ENCODE results near the gene MLX. TPM values are rescaled to one million over a fixed set of nuclear protein-coding genes. Genes with fewer than 3 reads are reported as not detected.

Gene MLX
- total RNA-seq, 1 donor from 2014 or later, result 26.5 TPM

DNA sequence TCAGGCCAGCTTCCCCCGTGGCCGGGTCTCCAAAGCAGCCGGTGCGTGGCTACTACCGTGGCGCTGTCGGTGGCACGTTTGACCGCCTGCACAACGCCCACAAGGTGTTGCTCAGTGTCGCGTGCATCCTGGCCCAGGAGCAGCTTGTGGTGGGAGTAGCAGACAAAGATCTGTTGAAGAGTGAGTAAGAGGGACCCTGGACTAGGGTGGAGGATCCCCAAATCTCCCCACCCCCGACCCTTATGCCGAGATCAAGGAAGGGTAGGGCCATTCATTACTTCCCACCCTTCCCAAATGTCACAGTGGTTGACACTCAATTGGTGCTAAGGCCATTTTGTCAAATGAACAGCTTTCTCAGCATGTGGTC, 3.8 kb upstream of the MLX start:
- Histone ChIP-seq H3K4me2 (ENCODE audit: low read length) (peak overlapping the region; percentile 95), H4K20me1 (ENCODE audit: insufficient read depth, low read length) (no peaks in the 10 kb centered on the region), H3K36me3 (ENCODE audit: insufficient read depth, low read length) (peaks cover 13% of the 10 kb centered on the region), H2AFZ (ENCODE audit: low read depth, low read length) (no peak overlapping the region), H3K9me3 (ENCODE audit: insufficient read depth, low read depth, low read length) (no peaks in the 10 kb centered on the region), H3K4me3 (ENCODE audit: insufficient read depth, low read depth, low read length) (peak overlapping the region; percentile 86), H3K27ac (ENCODE audit: low read depth, low read length) (no peak overlapping the region), H3K79me2 (ENCODE audit: insufficient read depth, low read length) (peaks cover 45% of the 10 kb centered on the region), H3K9ac (ENCODE audit: low read length) (peak overlapping the region; percentile 96), H3K4me1 (ENCODE audit: insufficient read depth, low read length) (peaks cover 26% of the 10 kb centered on the region), H3K27me3 (ENCODE audit: insufficient read depth, low read length) (no peaks in the 10 kb centered on the region)
- H3K4me3 Mint-ChIP-seq (ENCODE audit: unreplicated experiment), result peak overlapping the region; percentile 92
- peak overlapping the region; percentile 94 for H3K27ac Mint-ChIP-seq (ENCODE audit: unreplicated experiment)
- H3K9me3 Mint-ChIP-seq (ENCODE audit: unreplicated experiment), result no peaks in the 10 kb centered on the region
- DNase-seq (ENCODE audit: low read depth), result no peak
- H3K4me1 Mint-ChIP-seq (ENCODE audit: low read depth, unreplicated experiment), result peaks cover 22% of the 10 kb centered on the region
- FAIRE-seq, result no peak
- H3K27me3 Mint-ChIP-seq (ENCODE audit: low read depth, unreplicated experiment), result no peaks in the 10 kb centered on the region
- H3K36me3 Mint-ChIP-seq (ENCODE audit: low read depth, unreplicated experiment), result peaks cover 5% of the 10 kb centered on the region
- TF ChIP-seq, protein P1, sequence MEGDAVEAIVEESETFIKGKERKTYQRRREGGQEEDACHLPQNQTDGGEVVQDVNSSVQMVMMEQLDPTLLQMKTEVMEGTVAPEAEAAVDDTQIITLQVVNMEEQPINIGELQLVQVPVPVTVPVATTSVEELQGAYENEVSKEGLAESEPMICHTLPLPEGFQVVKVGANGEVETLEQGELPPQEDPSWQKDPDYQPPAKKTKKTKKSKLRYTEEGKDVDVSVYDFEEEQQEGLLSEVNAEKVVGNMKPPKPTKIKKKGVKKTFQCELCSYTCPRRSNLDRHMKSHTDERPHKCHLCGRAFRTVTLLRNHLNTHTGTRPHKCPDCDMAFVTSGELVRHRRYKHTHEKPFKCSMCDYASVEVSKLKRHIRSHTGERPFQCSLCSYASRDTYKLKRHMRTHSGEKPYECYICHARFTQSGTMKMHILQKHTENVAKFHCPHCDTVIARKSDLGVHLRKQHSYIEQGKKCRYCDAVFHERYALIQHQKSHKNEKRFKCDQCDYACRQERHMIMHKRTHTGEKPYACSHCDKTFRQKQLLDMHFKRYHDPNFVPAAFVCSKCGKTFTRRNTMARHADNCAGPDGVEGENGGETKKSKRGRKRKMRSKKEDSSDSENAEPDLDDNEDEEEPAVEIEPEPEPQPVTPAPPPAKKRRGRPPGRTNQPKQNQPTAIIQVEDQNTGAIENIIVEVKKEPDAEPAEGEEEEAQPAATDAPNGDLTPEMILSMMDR (IDR thresholded peaks at IDR 0.05; ENCODE audit: insufficient read depth, low read depth, low read length), result no peak
- TF ChIP-seq EZH2 (IDR thresholded peaks at IDR 0.05; ENCODE audit: insufficient read depth, low read length), result no peak

DNA sequence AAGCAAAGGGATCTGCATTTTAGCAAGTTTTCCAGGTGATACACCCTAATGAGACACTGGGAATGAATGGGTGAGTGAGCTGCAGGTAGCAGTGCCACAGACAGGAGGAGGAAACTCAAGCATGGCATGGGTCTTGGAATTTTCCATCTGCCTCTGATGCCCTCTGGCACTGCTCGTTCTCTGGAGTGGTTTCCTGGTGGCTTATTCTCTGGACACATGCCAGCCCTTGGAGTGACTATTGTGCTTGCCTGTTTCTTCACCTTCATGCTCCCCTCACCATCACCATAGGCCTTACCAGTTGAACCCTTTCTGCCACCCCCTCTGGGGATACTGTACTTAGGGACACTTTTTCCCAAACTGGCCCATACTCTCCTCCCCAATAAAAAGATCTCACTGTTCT, 3.4 kb upstream of the MLX start:
- peak overlapping the region; percentile 95 for H3K4me2 ChIP-seq (ENCODE audit: low read length)
- Mint-ChIP-seq H3K27me3 (ENCODE audit: low read depth, unreplicated experiment) (no peaks in the 10 kb centered on the region), H3K27ac (ENCODE audit: unreplicated experiment) (peak overlapping the region; percentile 71), H3K36me3 (ENCODE audit: low read depth, unreplicated experiment) (peaks cover 6% of the 10 kb centered on the region), H3K4me3 (ENCODE audit: unreplicated experiment) (peak overlapping the region; percentile 92), H3K4me1 (ENCODE audit: low read depth, unreplicated experiment) (peaks cover 22% of the 10 kb centered on the region), H3K9me3 (ENCODE audit: unreplicated experiment) (no peaks in the 10 kb centered on the region)
- H3K27ac ChIP-seq (ENCODE audit: low read depth, low read length), result no peak overlapping the region
- H3K27me3 ChIP-seq (ENCODE audit: insufficient read depth, low read length), result no peaks in the 10 kb centered on the region
- TF ChIP-seq, protein P1 (IDR thresholded peaks at IDR 0.05; ENCODE audit: insufficient read depth, low read depth, low read length), result no peak
- no peak for TF ChIP-seq EZH2 (IDR thresholded peaks at IDR 0.05; ENCODE audit: insufficient read depth, low read length)
- H3K9me3 ChIP-seq (ENCODE audit: insufficient read depth, low read depth, low read length), result no peaks in the 10 kb centered on the region
- no peak overlapping the region for H2AFZ ChIP-seq (ENCODE audit: low read depth, low read length)
- peak overlapping the region; percentile 86 for H3K4me3 ChIP-seq (ENCODE audit: insufficient read depth, low read depth, low read length)
- H3K9ac ChIP-seq (ENCODE audit: low read length), result peak overlapping the region; percentile 96
- H4K20me1 ChIP-seq (ENCODE audit: insufficient read depth, low read length), result peaks cover 3% of the 10 kb centered on the region
- peaks cover 29% of the 10 kb centered on the region for H3K4me1 ChIP-seq (ENCODE audit: insufficient read depth, low read length)
- FAIRE-seq (no peak), DNase-seq (ENCODE audit: low read depth) (no peak)
- peaks cover 50% of the 10 kb centered on the region for H3K79me2 ChIP-seq (ENCODE audit: insufficient read depth, low read length)
- H3K36me3 ChIP-seq (ENCODE audit: insufficient read depth, low read length), result peaks cover 13% of the 10 kb centered on the region

DNA sequence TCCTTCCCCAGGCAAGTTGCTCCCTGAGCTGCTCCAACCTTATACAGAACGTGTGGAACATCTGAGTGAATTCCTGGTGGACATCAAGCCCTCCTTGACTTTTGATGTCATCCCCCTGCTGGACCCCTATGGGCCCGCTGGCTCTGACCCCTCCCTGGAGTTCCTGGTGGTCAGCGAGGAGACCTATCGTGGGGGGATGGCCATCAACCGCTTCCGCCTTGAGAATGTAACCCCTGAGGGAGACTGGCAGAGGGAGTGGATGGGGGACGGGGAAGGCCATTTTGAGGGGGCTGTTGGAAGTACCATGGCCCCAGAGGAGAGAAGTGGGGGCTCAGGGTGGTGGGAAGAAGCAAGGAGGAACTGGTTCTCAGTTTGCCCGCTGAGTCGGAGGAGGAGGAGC, 3.0 kb upstream of the MLX start:
- peaks cover 32% of the 10 kb centered on the region for H3K4me1 ChIP-seq (ENCODE audit: insufficient read depth, low read length)
- H3K4me2 ChIP-seq (ENCODE audit: low read length), result peak overlapping the region; percentile 95
- H3K4me3 ChIP-seq (ENCODE audit: insufficient read depth, low read depth, low read length), result no peak overlapping the region
- DNase-seq (ENCODE audit: low read depth) (no peak), FAIRE-seq (no peak)
- no peaks in the 10 kb centered on the region for H3K27me3 Mint-ChIP-seq (ENCODE audit: low read depth, unreplicated experiment)
- no peak overlapping the region for H3K27ac ChIP-seq (ENCODE audit: low read depth, low read length)
- peaks cover 7% of the 10 kb centered on the region for H4K20me1 ChIP-seq (ENCODE audit: insufficient read depth, low read length)
- peaks cover 22% of the 10 kb centered on the region for H3K4me1 Mint-ChIP-seq (ENCODE audit: low read depth, unreplicated experiment)
- no peak overlapping the region for H2AFZ ChIP-seq (ENCODE audit: low read depth, low read length)
- no peaks in the 10 kb centered on the region for H3K9me3 ChIP-seq (ENCODE audit: insufficient read depth, low read depth, low read length)
- no peak overlapping the region for H3K27ac Mint-ChIP-seq (ENCODE audit: unreplicated experiment)
- H3K36me3 ChIP-seq (ENCODE audit: insufficient read depth, low read length), result peaks cover 15% of the 10 kb centered on the region
- no peaks in the 10 kb centered on the region for H3K27me3 ChIP-seq (ENCODE audit: insufficient read depth, low read length)
- H3K79me2 ChIP-seq (ENCODE audit: insufficient read depth, low read length), result peaks cover 54% of the 10 kb centered on the region
- H3K9me3 Mint-ChIP-seq (ENCODE audit: unreplicated experiment), result no peaks in the 10 kb centered on the region
- peak overlapping the region; percentile 92 for H3K4me3 Mint-ChIP-seq (ENCODE audit: unreplicated experiment)
- H3K36me3 Mint-ChIP-seq (ENCODE audit: low read depth, unreplicated experiment), result peaks cover 8% of the 10 kb centered on the region
- H3K9ac ChIP-seq (ENCODE audit: low read length), result peak overlapping the region; percentile 96
- TF ChIP-seq, protein P1 (IDR thresholded peaks at IDR 0.05; ENCODE audit: insufficient read depth, low read depth, low read length), result no peak
- no peak for TF ChIP-seq EZH2 (IDR thresholded peaks at IDR 0.05; ENCODE audit: insufficient read depth, low read length)
